HCT116 (cell line): ENCODE data around the gene TMEM144. TPM values are rescaled to one million over a fixed set of nuclear protein-coding genes. Genes with fewer than 3 reads are reported as not detected.

ENCODE experiments used
- ATAC-seq: fragments of 200-7000 bp; cut with Tn5 transposase; 2 replicates; pipeline ENCODE4 v1.9.1; 2020; ENCODE audit warnings: mild to moderate bottlenecking, moderate library complexity
- BruUV-seq: library from RNA; stranded (reverse); fragments of 400-500 nt; replicated peaks from 2 replicates; lab custom pipeline; 2021; lab: Mats Ljungman, UMichigan
- CTCF ChIA-PET: fragments of 300-600 bp; sonication (Branson Sonifier 250); formaldehyde crosslinking; loops from one replicate; lab custom pipeline; 2021; ENCODE audit warnings: antibody characterized with exemption; lab: Charles Lee
- POLR2A ChIA-PET: fragments of 300-600, 350-600 bp; sonication (Branson Sonifier 250); formaldehyde crosslinking; loops from one replicate; lab custom pipeline; 2021; ENCODE audit warnings: antibody characterized with exemption; lab: Charles Lee
- RAD21 ChIA-PET, 2 experiments: fragments of 300-600 bp; sonication (Branson Sonifier 250); formaldehyde crosslinking; loops; one replicate each; lab custom pipeline; 2023; ENCODE audit warnings: low total read pairs in 2 of 2; ENCODE audit not compliant: uncharacterized antibody in 2 of 2, unreplicated experiment in 2 of 2, low non-redundant PET in 1 of 2; lab: Charles Lee
- DNase-seq: peaks from one replicate; pipeline ENCODE4 v3.0.0-alpha.2; 2010; ENCODE audit warnings: low read depth, low spot score
- H2AFZ ChIP-seq: fragments of 200-600 bp; shearing (Covaris generic), sonication (generic); 2 replicates; pipeline ENCODE4 v1.6.1; 2017; ENCODE audit warnings: low read depth, mixed run types, mixed read lengths, antibody characterized with exemption, low read length; ENCODE audit not compliant: poor library complexity, severe bottlenecking
- H3K27ac ChIP-seq: 2 replicates; pipeline ENCODE4 v1.5.1; 2012; ENCODE audit warnings: low read depth, low read length
- H3K27me3 ChIP-seq: fragments of 200-600 bp; sonication (generic); 2 replicates; pipeline ENCODE4 v1.6.1; 2016; ENCODE audit warnings: mixed run types, low read length, mixed read lengths; ENCODE audit not compliant: insufficient read depth
- H3K36me3 ChIP-seq, 2 experiments: fragments of 200-500 bp in 1 of 2; fragments of 200-600 bp in 1 of 2; sonication (Bioruptor generic) in 1 of 2; sonication (generic) in 1 of 2; 2 replicates each; pipeline versions ENCODE4 v1.5.1 to v1.6.1; 2014 to 2016; ENCODE audit warnings: low read length in 2 of 2, inconsistent platforms in 1 of 2, mixed read lengths in 1 of 2, mixed run types in 1 of 2; ENCODE audit not compliant: insufficient read depth in 2 of 2, control insufficient read depth in 1 of 2
- H3K4me1 ChIP-seq, 2 experiments: fragments of 200-600 bp in 1 of 2; sonication (generic) in 1 of 2; 2 replicates each; pipeline versions ENCODE4 v1.5.1 to v1.6.1; 2012 to 2017; ENCODE audit warnings: low read length in 2 of 2, inconsistent platforms in 1 of 2, mild to moderate bottlenecking in 1 of 2, mixed read lengths in 1 of 2, mixed run types in 1 of 2, moderate library complexity in 1 of 2; ENCODE audit not compliant: insufficient read depth in 2 of 2, control insufficient read depth in 1 of 2
- H3K4me2 ChIP-seq: fragments of 200-600 bp; sonication (generic); 2 replicates; pipeline ENCODE4 v1.6.1; 2017; ENCODE audit warnings: mixed run types, low read length, mixed read lengths
- H3K4me3 ChIP-seq, 2 experiments: fragments of 200-600 bp in 1 of 2; sonication (generic) in 1 of 2; replicated peaks in 1 of 2; 2 replicates each; pipeline ENCODE4 v1.5.1; 2011 to 2016; ENCODE audit warnings: low read length in 2 of 2, control low read depth in 1 of 2, low read depth in 1 of 2, mild to moderate bottlenecking in 1 of 2, mixed read lengths in 1 of 2, mixed run types in 1 of 2
- H3K79me2 ChIP-seq: fragments of 200-600 bp; sonication (generic); 2 replicates; pipeline ENCODE4 v1.6.1; 2017; ENCODE audit warnings: mild to moderate bottlenecking, mixed run types, low read length, moderate library complexity, mixed read lengths; ENCODE audit not compliant: insufficient read depth
- H3K9ac ChIP-seq: fragments of 200-600 bp; sonication (generic); 2 replicates; pipeline ENCODE4 v1.6.1; 2016; ENCODE audit warnings: low read length, mixed read lengths
- H3K9me2 ChIP-seq: fragments of 200-600 bp; sonication (generic), shearing (Covaris generic); 2 replicates; pipeline ENCODE4 v1.6.1; 2017; ENCODE audit warnings: mixed run types, mild to moderate bottlenecking, moderate library complexity; ENCODE audit not compliant: insufficient read depth
- H3K9me3 ChIP-seq, 2 experiments: fragments of 200-500 bp in 1 of 2; fragments of 200-600 bp in 1 of 2; sonication (Bioruptor generic) in 1 of 2; sonication (generic) in 1 of 2; 2 replicates each; pipeline ENCODE4 v1.6.1; 2014 to 2017; ENCODE audit warnings: low read length in 2 of 2, mixed read lengths in 2 of 2, inconsistent platforms in 1 of 2, low read depth in 1 of 2, mild to moderate bottlenecking in 1 of 2, mixed run types in 1 of 2, moderate library complexity in 1 of 2; ENCODE audit not compliant: control insufficient read depth in 1 of 2, insufficient read depth in 1 of 2
- H4K20me1 ChIP-seq: fragments of 200-600 bp; sonication (generic), shearing (Covaris generic); 2 replicates; pipeline ENCODE4 v1.6.1; 2017; ENCODE audit warnings: mixed run types, mild to moderate bottlenecking, moderate library complexity; ENCODE audit not compliant: insufficient read depth
- ATF3 ChIP-seq: IDR thresholded peaks from 2 replicates; pipeline ENCODE4 v1.6.1; 2012
- CBX3 ChIP-seq: IDR thresholded peaks from 2 replicates; pipeline ENCODE4 v1.6.1; 2012; ENCODE audit warnings: low read depth
- EGR1 ChIP-seq: IDR thresholded peaks from 2 replicates; pipeline ENCODE4 v1.6.1; 2012; ENCODE audit warnings: low read depth
- ELF1 ChIP-seq: IDR thresholded peaks from 2 replicates; pipeline ENCODE4 v1.6.1; 2012; ENCODE audit warnings: low read depth, borderline replicate concordance
- EZH2phosphoT487 ChIP-seq: fragments of 200-600 bp; IDR thresholded peaks from 2 replicates; pipeline ENCODE4 v1.6.1; 2018; ENCODE audit warnings: antibody characterized with exemption, borderline replicate concordance
- FOSL1 ChIP-seq: IDR thresholded peaks from 2 replicates; pipeline ENCODE4 v1.6.1; 2012; ENCODE audit warnings: low read depth
- POLR2AphosphoS5 ChIP-seq: IDR thresholded peaks from 2 replicates; pipeline ENCODE4 v1.6.1; 2011; ENCODE audit warnings: mild to moderate bottlenecking, low read depth, low read length, moderate library complexity
- RAD21 ChIP-seq: IDR thresholded peaks from 2 replicates; pipeline ENCODE4 v1.6.1; 2012; ENCODE audit warnings: low read depth, mild to moderate bottlenecking
- SIN3A ChIP-seq: IDR thresholded peaks from 2 replicates; pipeline ENCODE4 v1.6.1; 2012; ENCODE audit warnings: low read depth
- SP1 ChIP-seq: IDR thresholded peaks from 2 replicates; pipeline ENCODE4 v1.6.1; 2012; ENCODE audit warnings: low read depth
- SRF ChIP-seq: IDR thresholded peaks from 2 replicates; pipeline ENCODE4 v1.6.1; 2012; ENCODE audit warnings: low read depth
- ZNF274 ChIP-seq: fragments of 200-500 bp; sonication (Bioruptor generic); IDR thresholded peaks from 2 replicates; pipeline ENCODE4 v1.6.1; 2014; ENCODE audit warnings: mild to moderate bottlenecking, low read depth, low read length, inconsistent platforms
- intact Hi-C: fragments of 100-400 bp; cut with micrococcal nuclease; formaldehyde crosslinking; loops from 2 replicates; pipeline ENCODE4 v1.10.0; 2022
- total RNA-seq: library from RNA; stranded (reverse); gene quantifications from one replicate; pipeline ENCODE4 v1.2.1, GENCODE V29; 2021; ENCODE audit not compliant: unreplicated experiment
- TF ChIP-seq, protein P1 (sequence below), 3 experiments: fragments of 200-600 bp in 1 of 3; sonication (generic) in 1 of 3; IDR thresholded peaks in 2 of 3; conservative IDR thresholded peaks in 1 of 3; 2 replicates each; pipeline ENCODE4 v1.5.1; 2012 to 2017; ENCODE audit warnings: low read depth in 2 of 3, low read length in 2 of 3, antibody characterized with exemption in 1 of 3, borderline replicate concordance in 1 of 3, control low read depth in 1 of 3, mild to moderate bottlenecking in 1 of 3, mixed read lengths in 1 of 3, mixed run types in 1 of 3, moderate library complexity in 1 of 3; ENCODE audit not compliant: insufficient read depth in 1 of 3

The TMEM144 gene
- total RNA-seq, 1 experiment from 2014 or later, result 12.9 TPM

DNA sequence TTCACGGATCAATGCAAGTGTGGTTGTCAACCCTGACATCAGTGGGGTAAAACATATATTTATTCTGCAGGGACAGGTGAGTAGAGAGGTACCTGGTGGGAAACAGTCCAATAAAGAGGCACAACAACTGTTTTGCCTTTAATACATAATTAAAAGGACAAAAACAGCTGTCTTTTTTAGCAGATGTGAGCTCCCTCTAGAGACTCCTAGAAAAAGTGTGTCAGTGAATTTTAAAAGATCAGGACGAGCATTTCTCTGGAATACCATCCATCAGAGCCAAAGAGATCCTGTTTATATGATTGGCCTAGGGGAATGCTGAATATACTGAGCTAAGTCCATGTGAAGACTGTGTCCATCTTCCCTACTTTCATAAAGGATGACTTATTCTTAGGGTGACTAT lies 58.3 kb downstream of the TMEM144 start:
- no peak overlapping the region for H3K4me2 ChIP-seq
- no peaks in the 10 kb centered on the region for H3K27me3 ChIP-seq
- H3K9me2 ChIP-seq, result no peaks in the 10 kb centered on the region
- no peaks in the 10 kb centered on the region for H3K4me1 ChIP-seq
- no peaks in the 10 kb centered on the region for H3K79me2 ChIP-seq
- BruUV-seq, result no TSS peak
- H2AFZ ChIP-seq, result no peak overlapping the region
- H4K20me1 ChIP-seq, result no peaks in the 10 kb centered on the region
- H3K4me3 ChIP-seq, result no peak overlapping the region
- CTCF ChIA-PET, result interaction anchor here (0.6 to 1.4 kb wide), 3 partner anchors 13 to 295 kb away, joined by 3 to 7 read pairs (median 4); no protein-coding TSS in a partner anchor
- no peak overlapping the region for H3K27ac ChIP-seq
- POLR2A ChIA-PET, result no interaction called here
- H3K9ac ChIP-seq, result no peak overlapping the region
- TF ChIP-seq ATF3, result no peak
- TF ChIP-seq RAD21, result peak; percentile 16; the same call in 1 of the 2 replicates
- TF ChIP-seq, protein P1, sequence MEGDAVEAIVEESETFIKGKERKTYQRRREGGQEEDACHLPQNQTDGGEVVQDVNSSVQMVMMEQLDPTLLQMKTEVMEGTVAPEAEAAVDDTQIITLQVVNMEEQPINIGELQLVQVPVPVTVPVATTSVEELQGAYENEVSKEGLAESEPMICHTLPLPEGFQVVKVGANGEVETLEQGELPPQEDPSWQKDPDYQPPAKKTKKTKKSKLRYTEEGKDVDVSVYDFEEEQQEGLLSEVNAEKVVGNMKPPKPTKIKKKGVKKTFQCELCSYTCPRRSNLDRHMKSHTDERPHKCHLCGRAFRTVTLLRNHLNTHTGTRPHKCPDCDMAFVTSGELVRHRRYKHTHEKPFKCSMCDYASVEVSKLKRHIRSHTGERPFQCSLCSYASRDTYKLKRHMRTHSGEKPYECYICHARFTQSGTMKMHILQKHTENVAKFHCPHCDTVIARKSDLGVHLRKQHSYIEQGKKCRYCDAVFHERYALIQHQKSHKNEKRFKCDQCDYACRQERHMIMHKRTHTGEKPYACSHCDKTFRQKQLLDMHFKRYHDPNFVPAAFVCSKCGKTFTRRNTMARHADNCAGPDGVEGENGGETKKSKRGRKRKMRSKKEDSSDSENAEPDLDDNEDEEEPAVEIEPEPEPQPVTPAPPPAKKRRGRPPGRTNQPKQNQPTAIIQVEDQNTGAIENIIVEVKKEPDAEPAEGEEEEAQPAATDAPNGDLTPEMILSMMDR (IDR thresholded peaks at IDR 0.05 in 2 of 3, conservative IDR thresholded peaks at IDR 0.05 in 1 of 3; ENCODE audit: borderline replicate concordance in 1 of 3, insufficient read depth in 1 of 3, low read depth in 2 of 3, low read length in 2 of 3), result peak; percentile 8 to 30 (median 15); a peak in 2 of 6 replicates
- ATAC-seq (no peak), DNase-seq (no peak)
- intact Hi-C loops, result no loop called here
- RAD21 ChIA-PET, result no interaction called here
- no peaks in the 10 kb centered on the region for H3K36me3 ChIP-seq
- H3K9me3 ChIP-seq, result no peaks in the 10 kb centered on the region

DNA sequence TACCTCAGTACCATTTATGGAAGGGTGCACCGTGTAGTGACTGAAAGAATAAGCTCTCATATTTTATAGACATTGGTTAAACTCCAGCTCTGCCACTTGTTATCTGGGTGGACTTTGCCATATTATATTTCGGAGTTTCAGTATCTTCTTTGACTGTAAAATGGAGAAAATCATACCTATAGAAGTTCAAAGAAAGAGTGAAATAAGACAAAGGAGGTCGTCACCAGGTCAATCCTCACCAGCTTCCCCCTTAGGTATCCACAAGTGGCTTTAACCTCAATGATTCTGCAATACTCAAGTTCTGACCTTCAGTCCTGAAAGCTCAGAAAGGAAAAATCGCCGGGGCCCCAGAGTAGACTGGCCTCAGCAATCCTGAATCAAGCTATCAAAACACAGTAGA lies 64.3 kb downstream of the TMEM144 start:
- no peaks in the 10 kb centered on the region for H3K4me1 ChIP-seq
- BruUV-seq, result no TSS peak
- no peak for DNase-seq
- ChIA-PET RAD21 (no interaction called here), POLR2A (no interaction called here)
- H3K4me3 ChIP-seq, result no peak overlapping the region
- H3K27me3 ChIP-seq, result no peaks in the 10 kb centered on the region
- no peaks in the 10 kb centered on the region for H3K79me2 ChIP-seq
- no peaks in the 10 kb centered on the region for H3K36me3 ChIP-seq
- no peaks in the 10 kb centered on the region for H3K9me2 ChIP-seq
- no peak overlapping the region for H2AFZ ChIP-seq
- no peak for TF ChIP-seq EZH2phosphoT487
- TF ChIP-seq SRF, result no peak
- TF ChIP-seq, protein P1 (IDR thresholded peaks at IDR 0.05 in 2 of 3, conservative IDR thresholded peaks at IDR 0.05 in 1 of 3; ENCODE audit: borderline replicate concordance in 1 of 3, insufficient read depth in 1 of 3, low read depth in 2 of 3, low read length in 2 of 3), result no peak
- no peak for TF ChIP-seq ZNF274
- no peak for TF ChIP-seq SIN3A
- TF ChIP-seq POLR2AphosphoS5, result no peak
- TF ChIP-seq ELF1, result no peak
- TF ChIP-seq CBX3, result no peak
- TF ChIP-seq FOSL1, result no peak
- no peak for TF ChIP-seq RAD21
- TF ChIP-seq SP1, result no peak
- no peak for TF ChIP-seq EGR1
- TF ChIP-seq, all 23 proteins: peak for 0
- intact Hi-C loops, result no loop called here
- Histone ChIP-seq H3K27ac (no peak overlapping the region), H4K20me1 (no peaks in the 10 kb centered on the region), H3K9ac (no peak overlapping the region), H3K9me3 (no peaks in the 10 kb centered on the region), H3K4me2 (no peak overlapping the region)
- no peak for ATAC-seq
- CTCF ChIA-PET, result no interaction called here
